ENCODE data around the gene LBHD2. TPM values are rescaled to one million over a fixed set of nuclear protein-coding genes. Genes with fewer than 3 reads are reported as not detected.

Gene LBHD2
- total and polyA plus RNA-seq, 10 donors = 0.52 to 0.55 TPM; not detected in 8

DNA sequence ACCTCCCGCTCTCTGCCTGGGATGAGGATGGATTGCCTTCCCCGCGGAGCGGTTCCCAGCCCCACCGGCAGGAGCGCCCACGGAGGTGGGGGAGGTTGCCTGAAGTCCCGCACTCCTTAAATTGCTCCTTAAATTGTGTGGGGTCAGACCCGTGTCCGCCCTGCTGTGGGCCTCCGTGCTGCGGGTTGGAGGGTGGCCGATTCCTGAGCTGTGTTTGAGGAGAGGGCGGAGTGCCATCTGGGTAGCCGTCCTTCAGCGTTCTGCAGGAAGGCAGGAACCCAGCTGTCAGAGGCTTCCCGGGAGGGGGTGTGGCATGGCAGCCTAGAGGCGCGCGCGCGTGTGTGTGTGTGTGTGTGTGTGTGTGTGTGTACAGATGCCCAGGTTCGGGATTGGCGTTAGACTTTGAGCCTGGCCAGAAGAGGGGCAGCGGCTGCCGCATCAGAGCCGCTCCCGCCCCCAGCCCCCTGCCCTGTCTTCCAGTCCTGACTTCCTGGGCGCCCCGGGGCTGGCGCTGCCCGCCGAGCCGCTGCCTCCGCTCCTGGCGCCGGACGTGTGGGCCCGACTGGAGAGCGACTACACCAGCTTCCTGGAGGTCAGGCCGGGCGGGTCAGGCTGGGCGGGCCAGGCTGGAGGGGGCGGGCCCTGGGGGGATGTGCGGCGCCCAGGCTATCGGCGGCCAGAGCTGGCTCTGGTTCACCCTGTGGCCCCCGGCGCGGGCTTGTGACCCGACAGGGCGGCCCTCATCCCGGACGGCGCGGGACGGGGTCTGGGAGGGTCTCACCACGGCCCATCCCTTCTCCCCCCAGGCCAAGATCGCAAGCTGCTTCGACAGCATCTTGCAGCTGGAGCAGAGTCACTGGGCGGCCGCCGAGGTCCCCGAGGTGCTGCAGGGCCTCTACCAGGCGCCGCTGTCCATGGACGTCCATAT is 19.7 kb downstream of the LBHD2 start:
- peak overlapping the region in 5 of 8 donors; percentile 4 to 58 (median 18) for H3K4me3 ChIP-seq
- peaks cover 6 to 69% (median 33%) of the 10 kb centered on the region in 7 donors for H3K27me3 ChIP-seq (replicated peaks in 1 of 7)
- no peaks in the 10 kb centered on the region for H3K36me3 ChIP-seq
- intact Hi-C loops (cut with DNase I; ENCODE audit: low total_unique reads) = loop anchor here (10.0 kb wide), 2 partner anchors 81 to 191 kb away; no protein-coding TSS in a partner anchor
- peak overlapping the region in 4 of 8 donors; percentile 4 to 55 (median 41) for H3K27ac ChIP-seq
- DNase-seq = no peak
- TF ChIP-seq POLR2A (IDR thresholded peaks at IDR 0.05) (no peak), POLR2AphosphoS5 (IDR thresholded peaks at IDR 0.05) (peak; percentile 6 to 64 (median 43))
- TF ChIP-seq, protein P1, sequence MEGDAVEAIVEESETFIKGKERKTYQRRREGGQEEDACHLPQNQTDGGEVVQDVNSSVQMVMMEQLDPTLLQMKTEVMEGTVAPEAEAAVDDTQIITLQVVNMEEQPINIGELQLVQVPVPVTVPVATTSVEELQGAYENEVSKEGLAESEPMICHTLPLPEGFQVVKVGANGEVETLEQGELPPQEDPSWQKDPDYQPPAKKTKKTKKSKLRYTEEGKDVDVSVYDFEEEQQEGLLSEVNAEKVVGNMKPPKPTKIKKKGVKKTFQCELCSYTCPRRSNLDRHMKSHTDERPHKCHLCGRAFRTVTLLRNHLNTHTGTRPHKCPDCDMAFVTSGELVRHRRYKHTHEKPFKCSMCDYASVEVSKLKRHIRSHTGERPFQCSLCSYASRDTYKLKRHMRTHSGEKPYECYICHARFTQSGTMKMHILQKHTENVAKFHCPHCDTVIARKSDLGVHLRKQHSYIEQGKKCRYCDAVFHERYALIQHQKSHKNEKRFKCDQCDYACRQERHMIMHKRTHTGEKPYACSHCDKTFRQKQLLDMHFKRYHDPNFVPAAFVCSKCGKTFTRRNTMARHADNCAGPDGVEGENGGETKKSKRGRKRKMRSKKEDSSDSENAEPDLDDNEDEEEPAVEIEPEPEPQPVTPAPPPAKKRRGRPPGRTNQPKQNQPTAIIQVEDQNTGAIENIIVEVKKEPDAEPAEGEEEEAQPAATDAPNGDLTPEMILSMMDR (IDR thresholded peaks at IDR 0.05 in 8 of 11, conservative IDR thresholded peaks at IDR 0.05 in 3 of 11) = peak in 2 of 11 experiments; percentile 9 to 17
- 3 to 14% (median 10%) methylated on average over 23 to 68 of the region's 68 CpGs for WGBS, 5 donors
- peaks cover 12 to 76% (median 63%) of the 10 kb centered on the region in 6 donors for H3K4me1 ChIP-seq
- no peaks in the 10 kb centered on the region for H3K9me3 ChIP-seq

DNA sequence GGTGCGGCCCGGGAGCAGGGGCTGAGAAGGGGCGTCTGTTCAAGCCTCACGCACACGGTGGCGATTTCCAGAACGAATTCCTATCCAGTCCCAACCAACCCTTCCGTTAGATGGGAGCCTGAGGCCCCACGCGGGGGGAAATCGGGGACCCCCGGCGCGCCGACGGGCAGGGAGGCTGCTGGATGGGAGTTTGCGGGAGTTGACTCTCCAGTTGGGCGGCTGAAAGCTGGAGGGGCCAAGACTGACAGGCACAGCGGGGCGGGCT is 20.3 kb downstream of the LBHD2 start:
- peak overlapping the region in 3 of 8 donors; percentile 38 to 55 (median 44) for H3K27ac ChIP-seq
- peak overlapping the region in 3 of 8 donors; percentile 17 to 58 (median 18) for H3K4me3 ChIP-seq
- peaks cover 6 to 69% (median 33%) of the 10 kb centered on the region in 7 donors for H3K27me3 ChIP-seq (replicated peaks in 1 of 7)
- DNase-seq = no peak
- no peaks in the 10 kb centered on the region for H3K36me3 ChIP-seq
- H3K9me3 ChIP-seq = no peaks in the 10 kb centered on the region
- no peak for TF ChIP-seq POLR2A (IDR thresholded peaks at IDR 0.05)
- 0 to 11% (median 9%) methylated on average over 1 to 20 of the region's 20 CpGs for WGBS, 5 donors
- intact Hi-C loops (cut with DNase I; ENCODE audit: low total_unique reads) = loop anchor here (10.0 kb wide), 2 partner anchors 80 to 190 kb away; no protein-coding TSS in a partner anchor
- H3K4me1 ChIP-seq = peaks cover 12 to 72% (median 59%) of the 10 kb centered on the region in 6 donors

DNA sequence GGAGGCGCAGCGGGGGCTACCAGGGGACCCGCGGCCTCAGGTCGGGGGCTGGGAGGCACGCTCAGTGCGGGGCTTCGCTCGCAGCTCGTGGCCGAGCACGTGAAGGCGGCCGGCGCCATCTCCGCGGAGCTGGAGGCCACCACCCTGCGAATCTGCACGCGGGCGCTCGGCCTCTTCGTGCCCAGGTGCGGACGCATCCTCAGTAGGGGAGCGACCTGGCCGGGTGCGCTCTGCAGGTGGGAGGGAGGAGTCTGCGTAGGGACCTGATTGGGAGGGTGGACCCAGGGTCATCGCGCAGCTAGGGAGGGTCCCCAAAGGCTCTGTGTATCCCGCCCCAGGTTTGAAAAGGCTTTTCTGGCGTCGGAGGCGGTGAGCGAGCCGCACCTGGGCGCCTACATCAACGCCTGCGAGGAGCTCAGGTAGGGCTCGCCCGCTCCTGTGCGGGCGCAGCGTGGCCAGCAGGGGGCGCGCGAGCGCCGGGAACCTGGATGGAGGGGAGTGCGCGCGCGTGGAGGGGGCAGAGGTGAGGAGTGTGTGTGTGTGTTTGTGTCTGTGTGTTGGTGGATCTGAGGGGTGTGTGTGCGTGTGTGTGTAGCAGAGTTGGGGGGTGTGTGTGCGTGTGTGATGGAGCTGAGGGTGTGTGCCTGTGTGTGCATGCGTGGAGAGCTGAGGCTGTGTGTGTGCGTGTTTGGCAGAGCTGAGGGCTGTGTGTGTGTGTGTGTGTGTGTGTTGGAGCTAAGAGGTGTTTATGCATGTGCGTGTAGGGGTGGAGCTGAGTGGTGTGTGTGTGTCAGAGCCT is 20.8 kb downstream of the LBHD2 start:
- intact Hi-C loops (cut with DNase I; ENCODE audit: low total_unique reads) = loop anchor here (10.0 kb wide), 2 partner anchors 80 to 190 kb away; no protein-coding TSS in a partner anchor
- H3K4me3 ChIP-seq = peak overlapping the region in 2 of 8 donors; percentile 17 to 58
- WGBS, 5 donors = 7 to 10% (median 9%) methylated on average over 40 to 59 of the region's 59 CpGs

More for the DNA sequence above, 20.8 kb downstream of the LBHD2 start:
- H3K36me3 ChIP-seq = no peaks in the 10 kb centered on the region
- no peaks in the 10 kb centered on the region for H3K9me3 ChIP-seq
- DNase-seq = peak; percentile 94
- TF ChIP-seq, protein P1 (IDR thresholded peaks at IDR 0.05 in 8 of 11, conservative IDR thresholded peaks at IDR 0.05 in 3 of 11) = peak; percentile 93 to 98 (median 96)
- TF ChIP-seq POLR2AphosphoS5 (IDR thresholded peaks at IDR 0.05) (peak in 2 of 3 donors; percentile 54 to 76), POLR2A (IDR thresholded peaks at IDR 0.05) (no peak)
- peaks cover 12 to 69% (median 55%) of the 10 kb centered on the region in 6 donors for H3K4me1 ChIP-seq
- peaks cover 6 to 69% (median 33%) of the 10 kb centered on the region in 7 donors for H3K27me3 ChIP-seq (replicated peaks in 1 of 7)
- H3K27ac ChIP-seq = peak overlapping the region in 1 of 8 donors; percentile 40
